ENCODE data around the gene TMEM80. TPM values are rescaled to one million over a fixed set of nuclear protein-coding genes. Genes with fewer than 3 reads are reported as not detected.

Gene TMEM80
- total RNA-seq, 4 donors from 2014 or later = 35.6 to 65.8 (median 48.6) TPM

GRCh38 chr11:705646-706438 lies 10.2 kb downstream of the TMEM80 start, which contains the start of gene EPS8L2:
TSS of gene EPS8L2 (plus strand) at chr11:706231. CDS start at chr11:709408, 3,177 bp downstream.
- peaks cover 0 to 38% of the 10 kb centered on the region in 2 donors for H3K36me3 ChIP-seq
- TF ChIP-seq POLR2A (IDR thresholded peaks at IDR 0.05) (no peak), CTCF (IDR thresholded peaks at IDR 0.05) (no peak), EP300 (IDR thresholded peaks at IDR 0.05) (no peak), POLR2AphosphoS5 (IDR thresholded peaks at IDR 0.05) (no peak)
- H3K4me3 ChIP-seq = peak within 1 kb of the TSS; percentile 38 to 54
- H3K9me3 ChIP-seq = no peaks in the 10 kb centered on the region
- peak; percentile 16 for ATAC-seq
- 0% methylated on average over 4 of the region's 90 CpGs; no CpG with 5 or more reads in 1 of the 2 donors for WGBS, 2 donors (ENCODE audit: low coverage in 1 of 2)
- H3K27me3 ChIP-seq = peaks cover 54% of the 10 kb centered on the region
- H3K4me1 ChIP-seq = peaks cover 0 to 69% (median 28%) of the 10 kb centered on the region in 3 donors
- peak within 1 kb of the TSS; percentile 5 to 86 (median 76) for H3K27ac ChIP-seq

GRCh38 chr11:706439-706956 lies 10.9 kb downstream of the TMEM80 start:
- TF ChIP-seq POLR2A (IDR thresholded peaks at IDR 0.05) (peak in 1 of 2 donors; percentile 4), CTCF (IDR thresholded peaks at IDR 0.05) (no peak)
- peaks cover 57% of the 10 kb centered on the region for H3K27me3 ChIP-seq
- peaks cover 0 to 34% of the 10 kb centered on the region in 2 donors for H3K36me3 ChIP-seq
- ATAC-seq = peak; percentile 71
- WGBS, 2 donors (ENCODE audit: low coverage in 1 of 2) = no CpG with 5 or more reads among the region's 22 CpGs
- peak overlapping the region; percentile 5 to 86 (median 76) for H3K27ac ChIP-seq
- H3K4me3 ChIP-seq = peak overlapping the region; percentile 38 to 54
- peaks cover 0 to 70% (median 28%) of the 10 kb centered on the region in 3 donors for H3K4me1 ChIP-seq
- no peaks in the 10 kb centered on the region for H3K9me3 ChIP-seq

GRCh38 chr11:706957-707816 lies 11.6 kb downstream of the TMEM80 start:
- Histone ChIP-seq H3K4me1 (peaks cover 0 to 67% (median 28%) of the 10 kb centered on the region in 3 donors), H3K27ac (peak overlapping the region; percentile 5 to 86 (median 76)), H3K27me3 (peaks cover 64% of the 10 kb centered on the region), H3K4me3 (peak overlapping the region; percentile 38 to 54), H3K9me3 (no peaks in the 10 kb centered on the region), H3K36me3 (peaks cover 0 to 27% of the 10 kb centered on the region in 2 donors)
- no peak for TF ChIP-seq POLR2AphosphoS5 (IDR thresholded peaks at IDR 0.05)
- peak in 1 of 4 experiments; percentile 14 for TF ChIP-seq CTCF (IDR thresholded peaks at IDR 0.05)
- ATAC-seq = peak; percentile 37
- whole genome bisulfite sequencing, 2 donors (ENCODE audit: low coverage in 1 of 2) = 14% methylated on average over 1 of the region's 30 CpGs; no CpG with 5 or more reads in 1 of the 2 donors

- TF ChIP-seq CTCF (IDR thresholded peaks at IDR 0.05) (no peak), POLR2A (IDR thresholded peaks at IDR 0.05) (no peak), EP300 (IDR thresholded peaks at IDR 0.05) (no peak), POLR2AphosphoS5 (IDR thresholded peaks at IDR 0.05) (no peak)
- H3K4me3 ChIP-seq = no peak overlapping the region
- peaks cover 0 to 60% (median 28%) of the 10 kb centered on the region in 3 donors for H3K4me1 ChIP-seq
- WGBS, 2 donors (ENCODE audit: low coverage in 1 of 2) = no CpG with 5 or more reads among the region's 16 CpGs
- H3K27ac ChIP-seq = peak overlapping the region in 3 of 4 donors; percentile 68 to 86 (median 84)
- no peak for ATAC-seq
- H3K27me3 ChIP-seq = peaks cover 71% of the 10 kb centered on the region
- H3K36me3 ChIP-seq = peaks cover 0 to 20% of the 10 kb centered on the region in 2 donors
- H3K9me3 ChIP-seq = no peaks in the 10 kb centered on the region
Observed at GRCh38 chr11:707817-708420, 12.3 kb downstream of the TMEM80 start.
